ENCODE measurements around the gene PIEZO1.

GRCh38 chr16:88697116-88697830 lies 87.7 kb downstream of the PIEZO1 start:
- TF ChIP-seq CTCF (IDR thresholded peaks at IDR 0.05) (no peak), EZH2 (IDR thresholded peaks at IDR 0.05) (no peak)
